BLaER1 (cell line): Measurements from ENCODE around the gene HOXB3.

ENCODE experiments used
- H3K27ac ChIP-seq: shearing (Covaris generic); formaldehyde crosslinking; 2 replicates; pipeline ENCODE4 v1.8.1; 2022
- H3K27me3 ChIP-seq: shearing (Covaris generic); formaldehyde crosslinking; 2 replicates; pipeline ENCODE4 v1.8.1; 2022
- H3K36me3 ChIP-seq: shearing (Covaris generic); formaldehyde crosslinking; 2 replicates; pipeline ENCODE4 v1.8.1; 2022
- H3K4me1 ChIP-seq: shearing (Covaris generic); formaldehyde crosslinking; 2 replicates; pipeline ENCODE4 v1.8.1; 2022
- H3K4me2 ChIP-seq: shearing (Covaris generic); formaldehyde crosslinking; 2 replicates; pipeline ENCODE4 v1.8.1; 2022
- H3K4me3 ChIP-seq: shearing (Covaris generic); formaldehyde crosslinking; 2 replicates; pipeline ENCODE4 v1.8.1; 2022
- H3K9ac ChIP-seq: shearing (Covaris generic); formaldehyde crosslinking; 2 replicates; pipeline ENCODE4 v1.8.1; 2022
- H3K9me3 ChIP-seq: shearing (Covaris generic); formaldehyde crosslinking; 2 replicates; pipeline ENCODE4 v1.8.1; 2022
- H4K20me1 ChIP-seq: shearing (Covaris generic); formaldehyde crosslinking; 2 replicates; pipeline ENCODE4 v1.8.1; 2022
- Cebpa-rat ChIP-seq: shearing (Covaris generic); IDR thresholded peaks from 2 replicates; pipeline ENCODE4 v1.8.1; 2022

The HOXB3 gene

DNA sequence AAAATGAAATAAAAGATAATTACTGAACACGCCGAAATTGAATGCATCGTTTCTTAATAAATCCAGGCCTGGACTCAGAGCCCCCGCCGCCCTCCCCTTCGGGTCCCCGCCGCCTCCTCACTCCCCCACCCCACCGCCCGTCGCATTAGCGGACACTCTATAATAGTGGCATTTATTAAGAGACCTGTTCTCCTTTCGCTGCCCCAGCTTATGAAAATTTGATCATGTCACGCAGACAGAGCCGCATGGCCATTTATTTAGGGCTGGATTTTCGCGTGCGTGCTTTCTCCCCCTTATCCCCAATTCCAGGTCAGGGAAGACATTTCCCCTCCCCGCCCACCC lies 38.9 kb downstream of the HOXB3 start:
- Histone ChIP-seq H4K20me1 (peaks cover 79% of the 10 kb centered on the region), H3K27ac (no peak overlapping the region), H3K4me1 (no peaks in the 10 kb centered on the region), H3K36me3 (no peaks in the 10 kb centered on the region), H3K4me2 (no peak overlapping the region), H3K27me3 (peaks cover 94% of the 10 kb centered on the region), H3K9ac (no peak overlapping the region), H3K9me3 (no peaks in the 10 kb centered on the region), H3K4me3 (no peak overlapping the region)
- TF ChIP-seq Cebpa-rat, result no peak

- no peak overlapping the region for H3K4me3 ChIP-seq
- no peak overlapping the region for H3K9ac ChIP-seq
- no peaks in the 10 kb centered on the region for H3K9me3 ChIP-seq
- no peaks in the 10 kb centered on the region for H3K36me3 ChIP-seq
- no peak overlapping the region for H3K27ac ChIP-seq
- TF ChIP-seq Cebpa-rat, result no peak
- H3K27me3 ChIP-seq, result peaks cover 94% of the 10 kb centered on the region
- no peak overlapping the region for H3K4me2 ChIP-seq
- H3K4me1 ChIP-seq, result no peaks in the 10 kb centered on the region
- peaks cover 80% of the 10 kb centered on the region for H4K20me1 ChIP-seq
These were observed 39.4 kb downstream of the HOXB3 start for GRCh38 chr17:48550502-48551213.

DNA sequence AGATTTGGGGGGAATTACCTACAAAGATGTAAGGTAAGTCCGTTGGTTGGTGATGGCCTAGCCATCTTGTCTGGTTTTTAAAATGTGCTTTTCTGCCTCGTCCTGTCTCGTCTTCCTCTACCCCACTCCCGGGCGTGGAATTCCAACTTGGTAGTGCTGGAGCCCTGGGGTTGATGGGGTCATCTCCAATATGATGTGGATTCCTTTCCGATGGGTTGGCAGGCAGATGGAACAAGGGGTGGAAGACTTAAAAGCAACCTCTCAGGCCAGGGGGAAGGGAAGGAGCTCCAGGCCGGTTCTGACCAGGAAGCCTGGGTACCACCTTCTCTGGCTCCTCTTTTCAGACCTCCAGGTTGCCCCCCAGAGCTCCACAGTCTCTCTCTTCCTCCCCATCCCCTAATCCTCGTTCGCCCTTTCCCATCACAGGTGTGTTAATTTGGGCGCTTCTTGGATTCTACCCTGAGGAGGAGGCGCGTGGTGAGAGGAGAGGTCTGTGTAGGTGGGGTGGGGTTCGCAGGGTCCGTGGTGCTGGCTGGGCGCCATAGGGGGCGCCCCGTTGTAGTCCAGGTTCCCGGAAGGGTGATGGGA lies 40.0 kb downstream of the HOXB3 start:
- H3K4me2 ChIP-seq, result no peak overlapping the region
- H3K4me3 ChIP-seq, result no peak overlapping the region
- peaks cover 86% of the 10 kb centered on the region for H4K20me1 ChIP-seq
- no peaks in the 10 kb centered on the region for H3K9me3 ChIP-seq
- H3K4me1 ChIP-seq, result no peaks in the 10 kb centered on the region
- H3K27me3 ChIP-seq, result peaks cover 94% of the 10 kb centered on the region
- no peak overlapping the region for H3K9ac ChIP-seq
- H3K27ac ChIP-seq, result no peak overlapping the region
- H3K36me3 ChIP-seq, result no peaks in the 10 kb centered on the region
- no peak for TF ChIP-seq Cebpa-rat

DNA sequence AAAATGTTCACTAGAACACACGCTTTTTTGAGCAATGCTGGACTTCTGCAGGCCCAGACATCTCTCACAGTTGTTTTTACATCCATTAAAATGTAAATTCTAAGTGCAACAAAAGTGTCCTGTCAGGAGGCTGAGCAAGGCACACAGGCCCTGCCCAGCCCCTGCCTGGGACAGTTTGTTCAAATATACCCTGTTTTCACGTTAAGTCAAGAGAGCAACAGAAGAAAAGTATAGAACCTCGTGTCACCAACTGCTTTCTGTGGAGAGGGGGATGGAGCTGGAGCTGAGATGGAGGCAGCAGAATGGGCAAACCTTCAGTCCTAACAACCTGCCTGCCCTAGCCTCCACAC lies 40.8 kb downstream of the HOXB3 start:
- Histone ChIP-seq H3K4me2 (no peak overlapping the region), H3K27ac (no peak overlapping the region), H3K27me3 (peaks cover 94% of the 10 kb centered on the region), H3K4me3 (no peak overlapping the region), H3K36me3 (no peaks in the 10 kb centered on the region), H4K20me1 (peaks cover 85% of the 10 kb centered on the region), H3K9me3 (no peaks in the 10 kb centered on the region), H3K9ac (no peak overlapping the region), H3K4me1 (no peaks in the 10 kb centered on the region)
- no peak for TF ChIP-seq Cebpa-rat

- Histone ChIP-seq H3K4me3 (no peak overlapping the region), H4K20me1 (peaks cover 85% of the 10 kb centered on the region), H3K9me3 (no peaks in the 10 kb centered on the region), H3K4me1 (no peaks in the 10 kb centered on the region), H3K27me3 (peaks cover 94% of the 10 kb centered on the region), H3K9ac (no peak overlapping the region), H3K36me3 (no peaks in the 10 kb centered on the region), H3K4me2 (no peak overlapping the region), H3K27ac (no peak overlapping the region)
- no peak for TF ChIP-seq Cebpa-rat
These were observed 41.3 kb downstream of the HOXB3 start for GRCh38 chr17:48548523-48549280.

GRCh38 chr17:48547808-48548522 lies 42.1 kb downstream of the HOXB3 start:
- no peak overlapping the region for H3K4me3 ChIP-seq

DNA sequence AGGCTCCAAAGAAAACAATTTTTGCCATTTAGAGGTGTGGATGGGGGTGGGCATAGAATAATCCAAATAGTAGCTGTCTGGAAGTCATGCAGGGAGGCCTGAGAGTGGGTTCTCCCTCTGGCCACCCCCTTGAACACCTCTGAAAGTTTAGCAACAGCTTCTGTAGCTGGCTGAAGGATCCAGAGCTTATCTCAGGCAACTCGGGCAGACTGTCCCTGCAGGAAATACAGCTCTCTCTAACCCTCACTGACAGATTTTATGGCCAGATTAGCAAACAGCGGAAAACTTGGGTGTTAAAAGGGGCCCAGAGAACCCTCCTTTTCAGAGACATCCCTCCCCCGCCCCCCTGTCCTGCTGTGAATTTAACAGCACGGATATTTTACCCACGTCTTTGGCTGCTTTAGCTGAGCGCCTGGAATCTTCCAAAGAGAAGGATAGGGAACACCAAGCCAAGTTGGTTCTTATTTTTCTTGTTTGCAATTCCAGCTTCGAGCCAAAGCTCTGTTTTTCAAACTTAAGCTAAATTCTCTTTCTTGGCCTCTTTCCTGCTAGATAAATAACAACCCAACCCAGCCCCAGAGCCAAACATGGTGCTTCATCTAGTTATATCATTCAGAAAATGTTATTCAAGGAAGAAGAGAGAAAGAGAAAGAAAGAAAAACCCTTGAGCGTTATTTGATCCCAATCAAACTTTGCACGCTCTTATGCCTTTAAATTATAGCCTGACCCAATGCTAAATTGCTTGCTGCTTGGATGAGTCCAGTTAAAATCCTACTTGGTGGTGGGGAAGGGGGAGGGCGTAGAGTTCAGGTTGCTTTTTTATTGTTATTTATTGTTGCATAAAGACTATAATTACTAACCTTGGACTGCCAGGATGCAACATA lies 42.9 kb downstream of the HOXB3 start:
- H3K27ac ChIP-seq, result no peak overlapping the region

More at GRCh38 chr17:48547808-48548522, 42.1 kb downstream of the HOXB3 start:
- Histone ChIP-seq H3K4me2 (no peak overlapping the region), H3K9ac (no peak overlapping the region), H3K4me1 (no peaks in the 10 kb centered on the region; the same call in 1 of the 2 replicates), H4K20me1 (peaks cover 85% of the 10 kb centered on the region), H3K36me3 (no peaks in the 10 kb centered on the region), H3K27ac (no peak overlapping the region), H3K27me3 (peaks cover 94% of the 10 kb centered on the region), H3K9me3 (no peaks in the 10 kb centered on the region)
- no peak for TF ChIP-seq Cebpa-rat

DNA sequence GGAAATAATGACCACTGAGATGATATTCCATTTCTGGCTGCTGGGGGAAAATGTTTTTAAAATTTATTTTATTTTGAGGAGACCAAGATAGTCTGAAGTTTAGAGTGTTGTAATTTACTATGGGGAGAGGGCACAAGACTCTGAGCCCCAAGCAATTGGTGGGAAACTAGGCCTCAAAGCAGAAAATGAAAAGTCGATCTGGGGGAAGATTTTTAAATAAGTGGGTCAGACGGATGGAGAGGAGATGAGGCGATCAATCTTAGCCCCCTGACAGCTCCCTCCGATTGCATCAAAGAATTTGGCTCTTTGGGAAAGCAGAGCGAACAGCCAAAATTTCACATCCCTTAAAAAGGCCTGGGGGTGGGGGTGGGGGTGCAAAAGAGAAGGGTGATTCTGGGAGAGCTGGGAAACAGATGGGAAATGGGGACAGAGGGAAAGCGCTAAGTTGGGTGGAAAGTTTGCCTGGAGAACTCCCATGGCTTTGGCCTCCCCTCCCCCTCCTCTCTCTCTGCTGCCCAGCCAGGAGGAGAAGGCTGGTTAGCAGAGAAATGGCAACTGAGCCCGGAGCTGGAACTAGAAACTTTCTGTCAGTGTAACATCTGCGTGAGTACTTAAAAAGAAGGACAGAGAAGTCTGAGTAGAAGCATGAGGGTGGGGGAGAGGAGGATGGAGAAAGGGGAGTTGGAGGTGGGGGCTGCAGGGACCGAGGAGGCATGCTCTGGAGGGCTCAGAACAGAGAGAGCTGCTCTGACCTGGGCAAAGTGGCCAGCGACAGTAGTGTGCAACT lies 43.7 kb downstream of the HOXB3 start:
- no peaks in the 10 kb centered on the region; the same call in 1 of the 2 replicates for H3K4me1 ChIP-seq

More for the DNA sequence above, 42.9 kb downstream of the HOXB3 start:
- Histone ChIP-seq H3K27me3 (peaks cover 95% of the 10 kb centered on the region), H3K4me3 (no peak overlapping the region), H4K20me1 (peaks cover 88% of the 10 kb centered on the region), H3K9me3 (peaks cover 3% of the 10 kb centered on the region; the same call in 1 of the 2 replicates), H3K4me1 (no peaks in the 10 kb centered on the region; the same call in 1 of the 2 replicates), H3K4me2 (no peak overlapping the region), H3K36me3 (no peaks in the 10 kb centered on the region), H3K9ac (no peak overlapping the region)
- no peak for TF ChIP-seq Cebpa-rat

More for the DNA sequence above, 43.7 kb downstream of the HOXB3 start:
- Histone ChIP-seq H3K4me3 (no peak overlapping the region), H3K27ac (no peak overlapping the region), H3K9me3 (peaks cover 10% of the 10 kb centered on the region), H3K9ac (no peak overlapping the region), H3K36me3 (no peaks in the 10 kb centered on the region), H4K20me1 (peaks cover 90% of the 10 kb centered on the region), H3K27me3 (peaks cover 95% of the 10 kb centered on the region), H3K4me2 (no peak overlapping the region)
- TF ChIP-seq Cebpa-rat, result no peak
